HepG2 (cell line): ENCODE data around the gene FUOM. TPM values are rescaled to one million over a fixed set of nuclear protein-coding genes. Genes with fewer than 3 reads are reported as not detected.

Experiments used
- ARHGAP35 ChIP-seq: sonication (generic); formaldehyde crosslinking; IDR thresholded peaks from 2 replicates; pipeline ENCODE4 v1.9.0; 2022; ENCODE audit warnings: mild to moderate bottlenecking, inconsistent platforms, moderate library complexity, missing genetic modification reagents, borderline replicate concordance
- GTF2F1 ChIP-seq: fragments of 150-350 bp; IDR thresholded peaks from 2 replicates; pipeline ENCODE4 v1.6.1; 2014; ENCODE audit warnings: low read length
- MIER3 ChIP-seq: IDR thresholded peaks from 2 replicates; pipeline ENCODE4 v1.6.1; 2016; ENCODE audit warnings: missing compliant biosample characterization, borderline replicate concordance
- NRL ChIP-seq: sonication (generic); formaldehyde crosslinking; IDR thresholded peaks from 2 replicates; pipeline ENCODE4 v1.5.0; 2020; ENCODE audit warnings: missing genetic modification reagents, mild to moderate bottlenecking, moderate library complexity, borderline replicate concordance
- SMAD9 ChIP-seq: sonication (generic); formaldehyde crosslinking; IDR thresholded peaks from 2 replicates; pipeline ENCODE4 v1.5.1; 2020; ENCODE audit warnings: mild to moderate bottlenecking, missing genetic modification reagents
- SNAI1 ChIP-seq: sonication (generic); formaldehyde crosslinking; IDR thresholded peaks from 2 replicates; pipeline ENCODE4 v1.5.0; 2020; ENCODE audit warnings: mild to moderate bottlenecking, missing genetic modification reagents, borderline replicate concordance
- U2AF2 ChIP-seq: fragments of 200-400 bp; formaldehyde crosslinking; IDR thresholded peaks from 2 replicates; pipeline ENCODE4 v1.6.1; 2017; ENCODE audit warnings: low read depth, mild to moderate bottlenecking, low read length
- ZBTB7B ChIP-seq: sonication (generic); formaldehyde crosslinking; IDR thresholded peaks from 2 replicates; pipeline ENCODE4 v1.4.0; 2020; ENCODE audit warnings: missing genetic modification reagents
- ZC3H13 ChIP-seq: sonication (generic); formaldehyde crosslinking; IDR thresholded peaks from 2 replicates; pipeline ENCODE4 v1.8.1; 2023; ENCODE audit warnings: mild to moderate bottlenecking, missing genetic modification reagents, moderate library complexity
- ZFP37 ChIP-seq: sonication (generic); formaldehyde crosslinking; IDR thresholded peaks from 2 replicates; pipeline ENCODE4 v1.4.0; 2020; ENCODE audit warnings: missing genetic modification reagents, borderline replicate concordance
- ZFYVE20 ChIP-seq: sonication (generic); formaldehyde crosslinking; IDR thresholded peaks from 2 replicates; pipeline ENCODE4 v1.8.0; 2023; ENCODE audit warnings: low read depth, mild to moderate bottlenecking, moderate library complexity, missing genetic modification reagents, borderline replicate concordance
- ZNF24 ChIP-seq: fragments of 450-650 bp; IDR thresholded peaks from 2 replicates; pipeline ENCODE4 v1.6.1; 2017; ENCODE audit warnings: antibody characterized with exemption, mild to moderate bottlenecking
- ZNF331 ChIP-seq: sonication (generic); formaldehyde crosslinking; IDR thresholded peaks from 2 replicates; pipeline ENCODE4 v1.4.0; 2020; ENCODE audit warnings: missing genetic modification reagents
- ZNF354B ChIP-seq: sonication (generic); formaldehyde crosslinking; IDR thresholded peaks from 2 replicates; pipeline ENCODE4 v1.8.0; 2022; ENCODE audit warnings: mild to moderate bottlenecking, missing genetic modification reagents
- ZNF501 ChIP-seq: sonication (generic); formaldehyde crosslinking; IDR thresholded peaks from 2 replicates; pipeline ENCODE4 v1.5.1; 2020; ENCODE audit warnings: mild to moderate bottlenecking, moderate library complexity, missing genetic modification reagents
- polyA plus RNA-seq, 8 experiments: library from polyadenylated mRNA; depleted of rRNA in 3 of 8; stranded (reverse) in 7 of 8; unstranded in 1 of 8; fragments of >200 nt; fragmentation: Illumina TruSeq in 4 of 8; extraction: Trizol in 4 of 8; gene quantifications; 2 replicates each; pipeline versions ENCODE4 v1.2.1 to v1.2.3, GENCODE V29; 2011 to 2016; ENCODE audit warnings: low read depth in 4 of 8, missing spikeins in 1 of 8, mixed read lengths in 1 of 8; ENCODE audit not compliant: insufficient read depth in 1 of 8
- total RNA-seq, 5 experiments: library from RNA; depleted of rRNA; stranded (reverse); fragments of >200 nt; fragmentation: Illumina TruSeq; extraction: Trizol; gene quantifications; 2 replicates each; pipeline ENCODE4 v1.2.3, GENCODE V29; 2016; ENCODE audit warnings: low read depth in 1 of 5
- TF ChIP-seq, protein P1 (sequence below): sonication (generic); formaldehyde crosslinking; IDR thresholded peaks from 2 replicates; pipeline ENCODE4 v1.8.1; 2023; ENCODE audit warnings: mild to moderate bottlenecking, missing genetic modification reagents
- TF ChIP-seq, protein P2 (sequence below): sonication (generic); formaldehyde crosslinking; IDR thresholded peaks from 2 replicates; pipeline ENCODE4 v1.8.1; 2023; ENCODE audit warnings: missing genetic modification reagents, inconsistent platforms, borderline replicate concordance
- TF ChIP-seq, protein P3 (sequence below): sonication (generic); formaldehyde crosslinking; IDR thresholded peaks from 2 replicates; pipeline ENCODE4 v1.5.0; 2020; ENCODE audit warnings: mild to moderate bottlenecking, missing genetic modification reagents, borderline replicate concordance

The FUOM gene
- total and polyA plus RNA-seq, 2 of the 13 experiments (the other 11 are each of a cell fraction or from before 2014, with no cell fraction given) = 27.5 to 60.4 TPM

DNA sequence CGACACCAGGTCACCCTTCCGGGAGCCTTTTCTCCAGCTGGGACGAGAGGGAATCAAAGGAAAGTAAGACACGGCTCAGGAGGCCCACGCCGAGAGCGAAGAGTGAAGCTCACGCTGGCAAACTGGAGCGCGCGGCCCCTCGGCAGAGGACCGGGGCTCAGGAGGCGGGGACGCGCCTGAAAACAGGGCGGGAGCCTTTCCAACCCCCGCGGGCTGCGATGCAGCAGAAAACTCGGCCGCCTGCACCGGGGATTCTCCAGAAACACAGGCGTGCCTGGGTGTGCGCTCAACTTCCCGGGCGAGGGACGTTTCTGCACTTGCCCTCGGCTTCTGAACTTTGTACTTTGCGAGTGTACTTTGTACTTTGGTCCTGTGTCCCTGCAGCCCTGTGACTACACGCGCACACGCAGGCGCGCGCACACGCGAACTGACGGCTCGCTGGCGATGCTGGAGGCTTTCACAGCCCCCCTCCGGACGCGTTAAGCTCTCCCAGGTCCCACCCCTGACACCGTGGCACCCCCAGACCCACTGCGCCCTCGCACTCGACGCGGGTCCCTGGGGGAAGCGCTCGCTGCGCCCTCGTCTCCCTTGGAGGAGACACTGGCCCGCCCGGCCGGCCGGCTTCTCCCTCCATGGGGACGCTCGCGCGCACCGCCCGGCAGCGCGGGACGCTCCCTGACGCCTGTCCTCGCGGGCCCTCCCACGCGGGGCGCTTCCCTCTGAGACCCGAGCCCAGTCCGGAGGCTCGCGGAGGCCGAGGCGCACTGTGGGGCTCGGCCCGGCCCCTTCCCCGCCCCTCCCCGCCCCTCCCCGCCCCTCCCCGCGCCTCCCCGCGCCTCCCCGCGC is 20.7 kb upstream of the FUOM start (continued):
- TF ChIP-seq ZBTB7B (CRISPR knock-in tag) = no peak
- no peak for TF ChIP-seq MIER3 (CRISPR knock-in tag)
- no peak for TF ChIP-seq U2AF2
- no peak for TF ChIP-seq SMAD9 (CRISPR knock-in tag)
- TF ChIP-seq ZFP37 = no peak
- no peak for TF ChIP-seq ZNF24
- peak; percentile 62; the same call in 1 of the 2 replicates for TF ChIP-seq ZC3H13
- peak; percentile 55 for TF ChIP-seq ZNF501 (CRISPR knock-in tag)
- TF ChIP-seq, protein P1, sequence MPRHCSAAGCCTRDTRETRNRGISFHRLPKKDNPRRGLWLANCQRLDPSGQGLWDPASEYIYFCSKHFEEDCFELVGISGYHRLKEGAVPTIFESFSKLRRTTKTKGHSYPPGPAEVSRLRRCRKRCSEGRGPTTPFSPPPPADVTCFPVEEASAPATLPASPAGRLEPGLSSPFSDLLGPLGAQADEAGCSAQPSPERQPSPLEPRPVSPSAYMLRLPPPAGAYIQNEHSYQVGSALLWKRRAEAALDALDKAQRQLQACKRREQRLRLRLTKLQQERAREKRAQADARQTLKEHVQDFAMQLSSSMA (CRISPR knock-in tag) = no peak
- no peak for TF ChIP-seq ZNF354B (CRISPR knock-in tag)
- no peak for TF ChIP-seq GTF2F1
- TF ChIP-seq NRL = no peak; the same call in 1 of the 2 replicates
- TF ChIP-seq, protein P2, sequence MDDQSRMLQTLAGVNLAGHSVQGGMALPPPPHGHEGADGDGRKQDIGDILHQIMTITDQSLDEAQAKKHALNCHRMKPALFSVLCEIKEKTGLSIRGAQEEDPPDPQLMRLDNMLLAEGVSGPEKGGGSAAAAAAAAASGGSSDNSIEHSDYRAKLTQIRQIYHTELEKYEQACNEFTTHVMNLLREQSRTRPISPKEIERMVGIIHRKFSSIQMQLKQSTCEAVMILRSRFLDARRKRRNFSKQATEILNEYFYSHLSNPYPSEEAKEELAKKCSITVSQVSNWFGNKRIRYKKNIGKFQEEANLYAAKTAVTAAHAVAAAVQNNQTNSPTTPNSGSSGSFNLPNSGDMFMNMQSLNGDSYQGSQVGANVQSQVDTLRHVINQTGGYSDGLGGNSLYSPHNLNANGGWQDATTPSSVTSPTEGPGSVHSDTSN (CRISPR knock-in tag) = no peak
- TF ChIP-seq ZNF331 (CRISPR knock-in tag) = no peak
- TF ChIP-seq ZFYVE20 (CRISPR knock-in tag) = no peak
- 0 out of 2 replicates have a peak, but pooled peaks have one; percentile 18 for TF ChIP-seq ARHGAP35 (CRISPR knock-in tag)
- no peak for TF ChIP-seq SNAI1 (CRISPR knock-in tag)
- TF ChIP-seq, protein P3, sequence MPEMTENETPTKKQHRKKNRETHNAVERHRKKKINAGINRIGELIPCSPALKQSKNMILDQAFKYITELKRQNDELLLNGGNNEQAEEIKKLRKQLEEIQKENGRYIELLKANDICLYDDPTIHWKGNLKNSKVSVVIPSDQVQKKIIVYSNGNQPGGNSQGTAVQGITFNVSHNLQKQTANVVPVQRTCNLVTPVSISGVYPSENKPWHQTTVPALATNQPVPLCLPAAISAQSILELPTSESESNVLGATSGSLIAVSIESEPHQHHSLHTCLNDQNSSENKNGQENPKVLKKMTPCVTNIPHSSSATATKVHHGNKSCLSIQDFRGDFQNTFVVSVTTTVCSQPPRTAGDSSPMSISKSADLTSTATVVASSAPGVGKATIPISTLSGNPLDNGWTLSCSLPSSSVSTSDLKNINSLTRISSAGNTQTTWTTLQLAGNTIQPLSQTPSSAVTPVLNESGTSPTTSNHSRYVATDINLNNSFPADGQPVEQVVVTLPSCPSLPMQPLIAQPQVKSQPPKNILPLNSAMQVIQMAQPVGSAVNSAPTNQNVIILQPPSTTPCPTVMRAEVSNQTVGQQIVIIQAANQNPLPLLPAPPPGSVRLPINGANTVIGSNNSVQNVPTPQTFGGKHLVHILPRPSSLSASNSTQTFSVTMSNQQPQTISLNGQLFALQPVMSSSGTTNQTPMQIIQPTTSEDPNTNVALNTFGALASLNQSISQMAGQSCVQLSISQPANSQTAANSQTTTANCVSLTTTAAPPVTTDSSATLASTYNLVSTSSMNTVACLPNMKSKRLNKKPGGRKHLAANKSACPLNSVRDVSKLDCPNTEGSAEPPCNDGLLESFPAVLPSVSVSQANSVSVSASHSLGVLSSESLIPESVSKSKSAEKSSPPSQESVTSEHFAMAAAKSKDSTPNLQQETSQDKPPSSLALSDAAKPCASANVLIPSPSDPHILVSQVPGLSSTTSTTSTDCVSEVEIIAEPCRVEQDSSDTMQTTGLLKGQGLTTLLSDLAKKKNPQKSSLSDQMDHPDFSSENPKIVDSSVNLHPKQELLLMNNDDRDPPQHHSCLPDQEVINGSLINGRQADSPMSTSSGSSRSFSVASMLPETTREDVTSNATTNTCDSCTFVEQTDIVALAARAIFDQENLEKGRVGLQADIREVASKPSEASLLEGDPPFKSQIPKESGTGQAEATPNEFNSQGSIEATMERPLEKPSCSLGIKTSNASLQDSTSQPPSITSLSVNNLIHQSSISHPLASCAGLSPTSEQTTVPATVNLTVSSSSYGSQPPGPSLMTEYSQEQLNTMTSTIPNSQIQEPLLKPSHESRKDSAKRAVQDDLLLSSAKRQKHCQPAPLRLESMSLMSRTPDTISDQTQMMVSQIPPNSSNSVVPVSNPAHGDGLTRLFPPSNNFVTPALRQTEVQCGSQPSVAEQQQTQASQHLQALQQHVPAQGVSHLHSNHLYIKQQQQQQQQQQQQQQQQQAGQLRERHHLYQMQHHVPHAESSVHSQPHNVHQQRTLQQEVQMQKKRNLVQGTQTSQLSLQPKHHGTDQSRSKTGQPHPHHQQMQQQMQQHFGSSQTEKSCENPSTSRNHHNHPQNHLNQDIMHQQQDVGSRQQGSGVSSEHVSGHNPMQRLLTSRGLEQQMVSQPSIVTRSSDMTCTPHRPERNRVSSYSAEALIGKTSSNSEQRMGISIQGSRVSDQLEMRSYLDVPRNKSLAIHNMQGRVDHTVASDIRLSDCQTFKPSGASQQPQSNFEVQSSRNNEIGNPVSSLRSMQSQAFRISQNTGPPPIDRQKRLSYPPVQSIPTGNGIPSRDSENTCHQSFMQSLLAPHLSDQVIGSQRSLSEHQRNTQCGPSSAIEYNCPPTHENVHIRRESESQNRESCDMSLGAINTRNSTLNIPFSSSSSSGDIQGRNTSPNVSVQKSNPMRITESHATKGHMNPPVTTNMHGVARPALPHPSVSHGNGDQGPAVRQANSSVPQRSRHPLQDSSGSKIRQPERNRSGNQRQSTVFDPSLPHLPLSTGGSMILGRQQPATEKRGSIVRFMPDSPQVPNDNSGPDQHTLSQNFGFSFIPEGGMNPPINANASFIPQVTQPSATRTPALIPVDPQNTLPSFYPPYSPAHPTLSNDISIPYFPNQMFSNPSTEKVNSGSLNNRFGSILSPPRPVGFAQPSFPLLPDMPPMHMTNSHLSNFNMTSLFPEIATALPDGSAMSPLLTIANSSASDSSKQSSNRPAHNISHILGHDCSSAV (CRISPR knock-in tag) = no peak
